ENCODE measurements around the gene GPR15.

DNA sequence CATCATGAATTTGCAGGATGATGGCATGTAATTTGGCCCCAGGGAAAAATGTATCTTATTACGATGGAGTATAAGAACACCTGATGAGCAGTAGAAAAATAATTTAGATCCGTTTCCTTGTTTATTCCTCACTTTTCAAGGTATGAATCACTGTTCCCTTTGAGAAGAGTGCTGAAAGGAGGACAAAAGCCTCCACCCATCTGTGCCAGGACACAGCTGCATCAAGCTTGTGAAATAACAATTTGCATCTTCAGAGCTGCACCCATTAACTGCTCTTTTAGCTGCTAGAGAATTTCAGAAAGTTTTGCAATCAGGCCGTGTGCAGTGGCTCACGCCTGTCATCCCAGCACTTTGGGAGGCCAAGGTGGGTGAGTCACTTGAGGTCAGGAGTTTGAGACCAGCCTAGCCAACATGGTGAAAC, 18.7 kb upstream of the GPR15 start:
- TF ChIP-seq, protein P1, sequence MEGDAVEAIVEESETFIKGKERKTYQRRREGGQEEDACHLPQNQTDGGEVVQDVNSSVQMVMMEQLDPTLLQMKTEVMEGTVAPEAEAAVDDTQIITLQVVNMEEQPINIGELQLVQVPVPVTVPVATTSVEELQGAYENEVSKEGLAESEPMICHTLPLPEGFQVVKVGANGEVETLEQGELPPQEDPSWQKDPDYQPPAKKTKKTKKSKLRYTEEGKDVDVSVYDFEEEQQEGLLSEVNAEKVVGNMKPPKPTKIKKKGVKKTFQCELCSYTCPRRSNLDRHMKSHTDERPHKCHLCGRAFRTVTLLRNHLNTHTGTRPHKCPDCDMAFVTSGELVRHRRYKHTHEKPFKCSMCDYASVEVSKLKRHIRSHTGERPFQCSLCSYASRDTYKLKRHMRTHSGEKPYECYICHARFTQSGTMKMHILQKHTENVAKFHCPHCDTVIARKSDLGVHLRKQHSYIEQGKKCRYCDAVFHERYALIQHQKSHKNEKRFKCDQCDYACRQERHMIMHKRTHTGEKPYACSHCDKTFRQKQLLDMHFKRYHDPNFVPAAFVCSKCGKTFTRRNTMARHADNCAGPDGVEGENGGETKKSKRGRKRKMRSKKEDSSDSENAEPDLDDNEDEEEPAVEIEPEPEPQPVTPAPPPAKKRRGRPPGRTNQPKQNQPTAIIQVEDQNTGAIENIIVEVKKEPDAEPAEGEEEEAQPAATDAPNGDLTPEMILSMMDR (IDR thresholded peaks at IDR 0.05) = no peak
- TF ChIP-seq POLR2A (IDR thresholded peaks at IDR 0.05) = no peak

Measured in testis (tissue), 2 donors.